Globus pallidus (tissue), 1 donor: ENCODE data around the gene ROBO2.

Experiments
- DNase-seq: peaks from one replicate; pipeline ENCODE4 v3.0.0-alpha.2; 2015; ENCODE audit warnings: low spot score

ROBO2 gene

DNA sequence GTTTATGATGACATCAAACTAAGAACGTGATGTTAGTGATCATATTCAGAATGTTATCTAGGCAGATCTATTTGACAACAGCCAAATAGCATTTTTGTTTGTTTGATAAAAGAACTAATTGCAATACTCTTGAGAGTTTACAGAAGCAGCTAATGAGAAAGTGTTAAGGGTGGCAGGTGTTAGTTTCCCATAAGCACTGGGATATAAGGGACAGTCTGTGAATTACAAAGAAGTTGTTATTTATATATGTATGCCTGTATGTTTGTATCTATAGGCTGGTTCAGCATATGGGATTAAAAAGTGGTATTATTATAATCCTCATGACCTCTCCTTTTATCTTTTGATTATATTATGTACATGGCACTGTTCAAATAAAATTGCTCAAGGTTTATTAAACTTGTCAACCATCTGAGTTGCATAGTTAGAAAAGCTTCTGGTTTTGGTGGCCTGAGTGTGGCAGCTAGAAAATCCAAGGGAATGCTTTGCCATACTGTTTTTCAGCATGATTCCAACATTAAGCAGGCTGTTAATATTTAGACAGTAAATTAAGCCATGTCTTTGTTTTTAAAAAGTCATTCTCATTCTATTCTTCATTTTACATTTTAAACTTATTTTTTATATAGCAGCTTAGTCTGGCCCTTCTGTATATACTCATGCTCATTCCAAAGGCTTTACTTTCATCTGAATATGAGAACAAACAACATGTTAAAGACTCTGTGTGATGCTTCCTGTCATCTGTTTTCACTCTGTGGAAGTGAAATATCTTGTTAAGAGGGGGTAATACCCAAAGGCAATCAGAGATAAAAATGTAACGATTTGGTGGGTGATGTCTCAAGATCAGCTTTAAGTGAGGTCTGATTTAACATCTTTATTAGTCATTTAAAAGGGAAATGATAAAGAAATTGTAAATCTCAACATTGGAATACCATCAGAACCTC lies 13.1 kb downstream of the ROBO2 start:
- DNase-seq = no peak

DNA sequence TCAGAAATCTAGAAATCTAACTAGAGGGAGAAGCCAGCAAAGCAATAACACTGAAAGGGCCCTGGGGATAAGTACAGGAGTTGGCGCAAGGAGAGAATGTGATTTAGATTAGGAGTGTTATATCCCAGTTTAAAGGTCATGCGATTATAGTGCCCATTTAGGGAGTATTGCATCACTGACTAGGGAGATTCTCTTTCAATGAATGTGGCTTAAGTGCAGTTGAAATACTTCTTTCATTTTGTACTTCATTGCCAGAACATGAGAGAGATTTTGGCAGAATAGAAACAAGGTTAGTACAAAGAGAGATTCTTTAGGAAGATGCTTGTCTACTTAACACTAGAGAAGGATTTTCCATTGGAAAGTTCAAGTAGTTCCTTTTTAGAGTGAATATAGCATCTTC lies 13.9 kb downstream of the ROBO2 start:
- no peak for DNase-seq

DNA sequence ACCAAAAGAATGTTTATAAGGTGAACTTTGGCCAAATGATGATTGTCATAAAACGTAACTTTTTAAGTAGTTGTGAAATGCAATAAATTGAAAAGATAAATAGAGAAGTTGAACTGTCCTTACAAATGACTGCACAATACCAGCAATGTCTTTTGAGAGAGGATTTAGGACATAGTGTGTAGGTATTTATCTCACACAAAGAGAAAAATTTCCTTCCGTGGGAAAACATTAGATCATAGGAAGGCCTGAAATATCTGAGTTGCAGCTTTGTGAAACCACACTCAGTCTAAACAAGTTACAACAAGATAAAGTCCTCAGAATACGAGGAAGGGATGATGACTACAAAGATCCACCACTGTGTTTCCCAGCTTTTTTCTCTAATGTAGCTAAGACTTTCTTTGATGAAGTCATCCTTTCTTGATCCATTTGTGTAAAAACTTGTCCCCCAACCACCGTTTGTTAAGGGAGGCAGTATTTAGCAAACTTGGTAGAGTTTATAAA lies 16.0 kb downstream of the ROBO2 start:
- DNase-seq = no peak

DNA sequence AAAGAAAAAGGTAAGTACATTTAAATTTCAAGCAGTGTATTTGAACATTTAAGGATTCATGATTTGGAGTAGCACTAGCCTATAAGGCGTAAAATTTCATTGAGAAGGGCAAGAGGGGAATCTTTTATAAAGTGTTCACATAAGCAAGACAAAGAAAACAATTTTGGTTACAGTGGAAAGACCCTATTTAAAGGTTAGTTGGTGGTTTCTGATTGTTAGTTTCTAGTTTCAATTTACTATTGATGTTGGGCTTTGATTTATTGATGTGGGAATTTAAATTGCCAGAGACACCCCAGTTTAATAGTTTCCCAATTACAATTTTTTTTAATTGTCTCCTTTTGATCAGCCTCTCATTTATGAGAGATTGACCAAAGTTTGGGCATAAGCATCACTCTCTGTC lies 19.5 kb downstream of the ROBO2 start:
- no peak for DNase-seq

DNA sequence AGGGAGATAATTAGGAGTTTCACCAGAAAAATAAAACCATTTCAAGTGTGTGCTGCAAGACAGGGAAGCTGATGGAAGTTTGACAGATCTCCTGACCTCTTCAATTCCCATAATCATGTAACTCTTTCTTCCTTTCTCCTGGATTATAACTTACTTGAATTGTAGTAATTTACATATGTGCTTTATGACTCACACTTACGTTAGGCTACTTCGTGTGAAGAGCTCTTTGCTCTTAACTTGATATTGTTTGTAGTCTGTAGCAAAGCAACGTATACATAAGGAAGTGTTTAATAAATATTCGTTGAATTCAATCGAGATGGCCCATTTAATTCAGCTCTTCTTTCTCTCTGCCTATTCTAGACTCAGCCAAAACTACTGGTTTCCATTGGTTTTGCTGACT lies 23.5 kb downstream of the ROBO2 start:
- no peak for DNase-seq

GRCh38 chr3:77065750-77066149 lies 25.9 kb downstream of the ROBO2 start:
- DNase-seq = no peak

GRCh38 chr3:77066829-77067228 lies 26.9 kb downstream of the ROBO2 start:
- no peak for DNase-seq

- DNase-seq = no peak
These were observed 28.9 kb downstream of the ROBO2 start for GRCh38 chr3:77068808-77069207.

DNA sequence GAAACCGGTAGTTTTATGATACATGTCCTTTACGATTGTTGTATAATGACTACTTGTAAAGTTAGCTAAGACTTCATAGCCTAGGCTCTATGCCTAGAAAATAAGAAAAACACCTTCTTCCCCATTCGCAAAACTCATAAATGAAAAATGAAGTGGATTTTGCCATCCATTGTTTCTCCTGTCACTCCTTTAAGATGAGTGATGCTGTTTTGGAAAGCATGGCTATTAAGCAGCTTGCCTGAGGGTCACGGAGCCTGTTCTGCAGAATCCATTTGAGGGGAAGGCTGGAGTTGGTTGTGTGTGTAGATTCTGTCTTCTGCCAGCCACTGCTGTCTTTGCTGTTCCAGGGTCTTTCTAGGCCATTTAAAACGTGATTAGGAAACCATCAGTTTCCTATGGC lies 31.5 kb downstream of the ROBO2 start:
- DNase-seq = no peak

GRCh38 chr3:77071809-77072208 lies 31.9 kb downstream of the ROBO2 start:
- DNase-seq = no peak

- DNase-seq = no peak
These were observed 32.3 kb downstream of the ROBO2 start for GRCh38 chr3:77072232-77072631.

- DNase-seq = no peak
These were observed 38.4 kb downstream of the ROBO2 start for GRCh38 chr3:77078279-77078678.

DNA sequence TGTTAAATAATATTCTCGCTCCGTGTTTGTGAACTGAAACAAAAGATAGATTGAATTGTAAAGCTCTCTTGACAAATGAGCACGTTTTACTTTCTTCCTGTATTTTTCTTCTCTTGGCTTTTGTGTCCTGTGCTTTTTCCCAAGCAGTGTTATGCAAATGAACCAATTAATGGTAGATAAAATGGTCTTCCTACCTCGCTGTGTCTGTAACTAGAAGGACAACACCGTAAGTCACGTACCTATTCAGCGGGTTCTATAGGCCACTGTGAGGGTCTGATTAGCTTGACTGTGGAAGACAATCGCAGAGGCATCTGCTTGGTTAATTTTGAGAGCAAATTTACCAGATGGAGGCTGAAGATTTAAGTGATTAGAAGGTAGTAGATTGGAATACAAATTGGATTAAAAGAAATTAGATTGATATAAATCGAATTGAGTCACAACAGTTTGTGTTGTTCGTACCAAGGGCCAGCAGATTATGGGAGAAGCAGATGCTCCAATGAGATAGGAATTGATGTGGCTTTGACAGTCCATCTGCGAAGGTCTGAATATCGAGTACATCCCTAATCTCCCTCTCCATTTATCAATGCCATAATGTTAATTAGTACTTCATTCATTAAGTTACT lies 40.2 kb downstream of the ROBO2 start:
- DNase-seq = no peak

- DNase-seq = no peak
These were observed 41.4 kb downstream of the ROBO2 start for GRCh38 chr3:77081240-77081661.

GRCh38 chr3:77084511-77084910 lies 44.6 kb downstream of the ROBO2 start:
- no peak for DNase-seq

DNA sequence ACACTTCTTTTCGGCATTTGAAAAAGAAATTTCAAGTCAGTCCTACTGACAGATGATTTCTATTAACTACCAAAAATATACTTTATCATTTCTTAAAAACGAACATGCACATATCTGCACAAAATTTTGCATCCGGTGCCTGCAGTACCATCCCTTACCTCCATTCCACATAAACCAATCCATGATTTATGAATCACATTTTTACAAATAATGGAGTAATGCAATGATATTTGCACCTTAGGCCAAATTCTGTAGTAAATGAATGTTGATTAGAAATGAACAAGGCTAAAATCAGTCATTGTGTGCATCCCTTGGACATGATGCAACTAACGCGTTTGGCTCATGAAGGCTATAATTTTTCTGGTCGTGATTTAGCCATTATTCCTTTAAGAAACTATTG lies 46.5 kb downstream of the ROBO2 start:
- DNase-seq = no peak

GRCh38 chr3:77091809-77092208 lies 51.9 kb downstream of the ROBO2 start:
- DNase-seq = no peak

DNA sequence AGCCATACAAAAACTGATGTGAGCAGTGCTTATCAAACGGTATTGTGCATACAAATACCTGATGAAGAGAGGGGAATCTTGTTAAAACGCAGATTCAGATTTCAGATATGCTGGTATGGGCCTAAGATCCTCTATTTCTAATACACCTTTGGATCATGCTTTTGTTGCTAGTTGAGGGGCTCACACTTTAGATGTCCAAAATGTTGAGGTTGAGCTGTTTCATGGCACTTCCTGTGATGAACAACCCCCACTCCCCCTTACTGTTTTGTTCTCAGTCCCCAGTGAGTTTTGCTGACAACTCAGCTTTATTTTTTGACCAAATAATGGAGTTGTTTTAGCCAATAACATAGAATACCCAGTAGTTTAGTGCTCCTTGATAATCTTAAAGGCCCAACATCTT lies 53.2 kb downstream of the ROBO2 start:
- DNase-seq = no peak

- no peak for DNase-seq
These were observed 56.2 kb downstream of the ROBO2 start for GRCh38 chr3:77096145-77096544.

DNA sequence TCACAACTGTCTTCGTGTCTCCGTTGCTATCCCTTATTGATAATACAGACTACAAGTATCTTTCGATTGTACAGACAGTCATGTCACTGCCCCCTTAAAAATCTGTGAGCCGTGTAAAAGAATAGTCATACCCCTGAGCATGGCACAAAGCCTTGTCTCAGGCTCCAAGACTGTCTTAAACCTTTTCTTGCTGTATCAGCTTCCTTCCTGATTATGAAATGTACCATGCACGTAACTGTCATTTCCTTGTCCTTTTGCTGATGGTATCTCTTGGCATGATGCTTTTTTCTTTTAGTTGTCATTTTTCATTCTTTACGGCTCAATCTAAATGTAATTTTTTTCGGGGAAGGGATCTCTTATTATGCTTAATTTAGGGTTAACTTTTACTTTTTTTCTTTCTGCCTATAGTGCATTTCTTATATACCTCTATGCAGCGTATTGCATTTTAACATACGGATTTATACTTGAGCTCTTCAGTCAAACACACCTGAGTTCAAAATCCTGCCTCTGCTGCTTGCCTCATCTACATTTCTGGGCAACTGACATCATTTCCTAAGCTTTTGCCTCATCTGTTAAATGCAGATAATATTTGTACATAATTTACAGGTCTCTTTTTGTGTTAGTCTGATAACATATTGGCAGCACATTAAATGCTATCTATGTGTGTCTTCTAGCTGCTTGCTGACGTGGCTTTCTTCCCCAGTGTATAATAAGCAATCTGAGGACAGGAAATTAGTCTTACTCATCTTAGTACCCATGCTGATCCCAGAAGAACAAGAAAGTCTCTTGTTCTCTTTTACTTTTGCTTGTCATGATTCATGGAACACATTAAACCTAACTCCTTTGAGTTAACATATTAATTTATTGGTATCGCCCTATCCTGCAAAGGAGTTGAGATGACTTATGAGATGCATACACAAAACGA lies 57.3 kb downstream of the ROBO2 start:
- no peak for DNase-seq

DNA sequence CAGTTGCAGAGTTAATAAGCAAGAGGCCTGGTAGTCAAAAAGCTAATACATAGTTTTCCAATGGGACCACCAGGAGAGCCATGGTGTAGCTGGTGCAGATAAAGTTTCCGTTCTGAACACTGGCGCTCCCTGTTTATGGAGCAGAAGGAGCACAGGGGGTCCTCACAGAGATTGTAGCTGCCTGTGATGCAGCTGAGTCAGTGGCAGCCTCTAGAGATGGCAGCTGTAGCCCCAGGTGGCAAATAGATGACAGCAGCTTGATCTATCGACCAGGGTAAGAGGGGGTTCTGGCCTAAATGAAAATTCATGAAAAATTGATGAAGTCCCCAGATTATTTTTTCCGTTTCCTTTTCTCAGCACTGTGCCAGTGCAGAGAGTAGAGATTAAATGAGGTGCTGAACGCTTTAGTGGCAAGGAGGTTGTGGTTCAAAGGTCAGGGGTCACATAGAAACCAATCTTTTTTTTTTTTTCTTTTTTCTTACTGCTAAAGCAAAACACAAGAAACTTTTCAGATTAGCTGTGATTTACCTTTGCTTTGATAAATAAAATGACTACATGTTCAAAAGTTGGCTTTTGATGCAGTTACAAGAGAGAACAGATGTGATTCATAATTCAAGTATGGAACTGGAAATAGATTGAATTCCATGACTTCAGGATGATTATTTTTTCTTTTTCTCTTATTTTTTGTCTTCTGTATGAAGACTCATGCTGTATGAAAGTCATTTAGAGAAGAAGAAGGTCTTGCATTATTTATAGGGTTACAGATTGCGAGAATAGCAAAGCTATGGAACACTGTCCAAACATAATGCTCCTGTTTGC lies 63.3 kb downstream of the ROBO2 start:
- DNase-seq = no peak
